PC-3 (cell line): ENCODE results near the gene CHSY1. TPM values are rescaled to one million over a fixed set of nuclear protein-coding genes. Genes with fewer than 3 reads are reported as not detected.

Experiments
- ATAC-seq: fragments of 200-7000 bp; cut with Tn5 transposase; 2 replicates; pipeline ENCODE4 v1.9.1; 2020; ENCODE audit warnings: mild to moderate bottlenecking, moderate library complexity
- BruUV-seq: library from RNA; stranded (reverse); fragments of 400-500 nt; replicated peaks from 2 replicates; lab custom pipeline; 2021; lab: Mats Ljungman, UMichigan
- CTCF ChIA-PET: fragments of 300-600 bp; sonication (Branson Sonifier 250); formaldehyde crosslinking; loops from one replicate; lab custom pipeline; 2022; ENCODE audit warnings: antibody characterized with exemption; lab: Charles Lee
- POLR2A ChIA-PET: fragments of 300-600 bp; sonication (Branson Sonifier 250); formaldehyde crosslinking; loops from one replicate; lab custom pipeline; 2022; ENCODE audit warnings: antibody characterized with exemption; ENCODE audit not compliant: unreplicated experiment; lab: Charles Lee
- DNase-seq: peaks from one replicate; pipeline ENCODE4 v3.0.0-alpha.2; 2015
- H2AFZ ChIP-seq: fragments of 300-600 bp; sonication (generic); 2 replicates; pipeline ENCODE4 v1.6.0; 2016; ENCODE audit warnings: antibody characterized with exemption, low read length
- H3F3A ChIP-seq: fragments of 300-600 bp; sonication (generic); one replicate; pipeline ENCODE4 v1.6.0; 2017; ENCODE audit warnings: antibody characterized with exemption, low read length, control low read depth, mild to moderate bottlenecking; ENCODE audit not compliant: unreplicated experiment
- H3K27ac ChIP-seq: fragments of 300-600 bp; sonication (generic); 2 replicates; pipeline ENCODE4 v1.5.1; 2016; ENCODE audit warnings: mild to moderate bottlenecking, low read length
- H3K27me3 ChIP-seq: fragments of 300-600 bp; sonication (generic); 2 replicates; pipeline ENCODE4 v1.6.1; 2016; ENCODE audit warnings: low read length, mixed read lengths
- H3K36me3 ChIP-seq: fragments of 300-600 bp; sonication (generic); 2 replicates; pipeline ENCODE4 v1.6.1; 2016; ENCODE audit warnings: low read depth, mixed run types, low read length, mixed read lengths
- H3K4me1 ChIP-seq: fragments of 300-600 bp; sonication (generic); 2 replicates; pipeline ENCODE4 v1.5.1; 2016; ENCODE audit warnings: low read length; ENCODE audit not compliant: insufficient read depth
- H3K4me2 ChIP-seq: fragments of 300-600 bp; sonication (generic); 2 replicates; pipeline ENCODE4 v1.6.0; 2016; ENCODE audit warnings: low read length
- H3K4me3 ChIP-seq: fragments of 300-600 bp; sonication (generic); 2 replicates; pipeline ENCODE4 v1.5.1; 2016; ENCODE audit warnings: mild to moderate bottlenecking, low read length, mixed read lengths
- H3K79me2 ChIP-seq: fragments of 300-600 bp; sonication (generic); 2 replicates; pipeline ENCODE4 v1.6.1; 2017; ENCODE audit warnings: low read length, mixed read lengths
- H3K9ac ChIP-seq: fragments of 300-600 bp; sonication (generic); 2 replicates; pipeline ENCODE4 v1.6.0; 2016; ENCODE audit warnings: mild to moderate bottlenecking, low read length
- H3K9me2 ChIP-seq: fragments of 300-600 bp; sonication (generic); replicated peaks from 2 replicates; pipeline ENCODE4 v1.6.1; 2016; ENCODE audit warnings: mixed run types, low read length, mixed read lengths
- H3K9me3 ChIP-seq: fragments of 300-600 bp; sonication (generic); 2 replicates; pipeline ENCODE4 v1.6.1; 2016; ENCODE audit warnings: low read length, mixed read lengths
- H4K20me1 ChIP-seq: fragments of 300-600 bp; sonication (generic); 2 replicates; pipeline ENCODE4 v1.6.1; 2016; ENCODE audit warnings: low read length, mixed read lengths
- CTCF ChIP-seq: fragments of 300-600 bp; sonication (generic); conservative IDR thresholded peaks from 2 replicates; pipeline ENCODE4 v1.5.1; 2017; ENCODE audit warnings: antibody characterized with exemption, low read depth, mild to moderate bottlenecking, low read length
- EZH2 ChIP-seq: fragments of 300-600 bp; sonication (generic); IDR thresholded peaks from one replicate; pipeline ENCODE4 v1.6.1; 2017; ENCODE audit warnings: antibody characterized with exemption, mild to moderate bottlenecking, low read length; ENCODE audit not compliant: unreplicated experiment
- EZH2phosphoT487 ChIP-seq: fragments of 300-600 bp; sonication (generic); IDR thresholded peaks from 2 replicates; pipeline ENCODE4 v1.6.1; 2018; ENCODE audit warnings: mild to moderate bottlenecking, antibody characterized with exemption, low read length, borderline replicate concordance
- intact Hi-C: fragments of 100-400 bp; cut with micrococcal nuclease; formaldehyde crosslinking; loops from 2 replicates; pipeline ENCODE4 v1.9.0; 2023
- total RNA-seq: library from RNA; depleted of rRNA; stranded (reverse); fragments of >200 nt; gene quantifications from 2 replicates; pipeline ENCODE4 v1.2.3, GENCODE V29; 2014

The CHSY1 gene
- total RNA-seq, 1 experiment from 2014 or later: 13.8 TPM

DNA sequence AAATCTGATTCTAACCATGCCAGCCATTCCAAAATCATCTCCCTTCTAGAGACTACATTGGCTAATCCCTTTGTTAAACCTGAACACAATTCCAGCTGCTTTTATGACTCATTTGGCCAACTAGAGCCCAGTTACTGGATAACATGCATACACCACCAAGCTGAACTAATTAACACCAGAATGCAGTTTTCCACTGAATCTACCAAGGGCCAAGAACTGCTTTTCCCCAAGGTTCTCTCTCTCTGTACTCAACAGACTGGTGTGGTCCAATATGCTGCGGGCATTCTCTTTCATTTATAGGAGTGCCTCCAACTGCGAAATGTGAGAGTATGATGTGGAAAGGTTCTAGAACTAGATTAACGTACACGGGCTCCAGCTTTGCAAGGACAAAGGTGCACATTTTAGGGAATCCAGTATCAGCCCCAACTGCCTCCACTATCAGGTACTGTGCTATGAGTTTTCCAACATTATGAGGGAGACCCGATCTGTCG lies 1.5 kb downstream of the CHSY1 start:
- no peaks in the 10 kb centered on the region for H3K9me3 ChIP-seq
- H4K20me1 ChIP-seq: peaks cover 25% of the 10 kb centered on the region
- ATAC-seq (peak; percentile 22; the same call in 1 of the 2 replicates), DNase-seq (peak; percentile 62)
- no peak overlapping the region for H3K27ac ChIP-seq
- intact Hi-C loops: loop anchor here (1.0 to 5.0 kb wide), 3 partner anchors 48 to 83 kb away; no protein-coding TSS in a partner anchor
- H3K9ac ChIP-seq: peak overlapping the region; percentile 57
- CTCF ChIA-PET: no interaction called here
- TSS peak; percentile 55 for BruUV-seq
- peaks cover 57% of the 10 kb centered on the region for H3K79me2 ChIP-seq
- TF ChIP-seq CTCF: no peak
- no peak for TF ChIP-seq EZH2
- no peak for TF ChIP-seq EZH2phosphoT487
- H3K4me2 ChIP-seq: peak overlapping the region; percentile 94
- no peaks in the 10 kb centered on the region for H3K9me2 ChIP-seq
- H3K27me3 ChIP-seq: no peaks in the 10 kb centered on the region
- H2AFZ ChIP-seq: peak overlapping the region; percentile 66
- peaks cover 11% of the 10 kb centered on the region for H3K4me1 ChIP-seq
- H3F3A ChIP-seq: no peaks in the 10 kb centered on the region
- H3K36me3 ChIP-seq: peaks cover 4% of the 10 kb centered on the region; the same call in 1 of the 2 replicates
- peak overlapping the region; percentile 87 for H3K4me3 ChIP-seq
- POLR2A ChIA-PET: no interaction called here

DNA sequence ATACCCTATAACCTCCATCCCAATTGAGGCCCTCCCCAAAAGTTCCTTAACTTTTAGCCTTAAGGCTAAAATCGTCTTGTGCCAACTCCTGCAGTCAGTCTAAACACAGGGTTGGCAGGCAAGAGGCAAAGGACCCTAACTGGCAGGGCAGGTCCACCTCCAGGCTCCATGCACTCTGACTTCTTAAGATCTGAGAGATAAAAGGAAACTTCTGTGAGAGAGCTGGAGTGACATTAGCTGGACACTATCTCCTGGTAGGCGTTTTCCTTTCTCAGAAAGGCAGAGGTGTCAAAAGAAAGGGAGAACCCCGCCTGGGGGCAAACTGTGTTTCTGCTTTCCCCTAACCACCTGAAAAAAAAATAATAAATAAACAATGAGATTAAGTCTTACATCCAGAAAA lies 3.6 kb downstream of the CHSY1 start:
- Histone ChIP-seq H3K4me2 (no peak overlapping the region), H3K9me2 (no peaks in the 10 kb centered on the region), H4K20me1 (peaks cover 32% of the 10 kb centered on the region), H3K4me1 (peaks cover 11% of the 10 kb centered on the region), H3K9ac (no peak overlapping the region), H3K9me3 (no peaks in the 10 kb centered on the region), H2AFZ (no peak overlapping the region), H3K79me2 (peaks cover 78% of the 10 kb centered on the region), H3K36me3 (peaks cover 4% of the 10 kb centered on the region; the same call in 1 of the 2 replicates), H3K27ac (no peak overlapping the region), H3F3A (no peaks in the 10 kb centered on the region), H3K4me3 (no peak overlapping the region), H3K27me3 (no peaks in the 10 kb centered on the region)
- BruUV-seq: no TSS peak
- ChIA-PET POLR2A (interaction anchor here (0.7 kb wide), 2 partner anchors 266 to 1855 kb away, joined by 5 to 6 read pairs; no protein-coding TSS in a partner anchor), CTCF (no interaction called here)
- TF ChIP-seq EZH2phosphoT487 (no peak), CTCF (no peak), EZH2 (no peak)
- no peak for DNase-seq
- intact Hi-C loops: no loop called here
- no peak for ATAC-seq
